NB4 (cell line): ENCODE measurements around the gene NCSTN.

Experiments
- DNase-seq: peaks from one replicate; pipeline ENCODE4 v3.0.0; 2010; ENCODE audit warnings: low read depth
- H3K4me3 ChIP-seq: one replicate; pipeline ENCODE4 v1.5.1; 2011; ENCODE audit warnings: mild to moderate bottlenecking, low read depth, low read length, moderate library complexity
- CTCF ChIP-seq: IDR thresholded peaks from one replicate; pipeline ENCODE4 v1.5.1; 2012; ENCODE audit warnings: low read depth, low read length
- MYC ChIP-seq: IDR thresholded peaks from 2 replicates; pipeline ENCODE4 v1.6.1; 2011; ENCODE audit warnings: low read depth, low read length
- POLR2A ChIP-seq: IDR thresholded peaks from 2 replicates; pipeline ENCODE4 v1.6.1; 2011; ENCODE audit warnings: mild to moderate bottlenecking; ENCODE audit not compliant: insufficient read length; ENCODE audit errors: extremely low read depth
- TF ChIP-seq, protein P1 (sequence below): IDR thresholded peaks from 2 replicates; pipeline ENCODE4 v1.6.1; 2011; ENCODE audit warnings: low read depth, low read length

Gene NCSTN

GRCh38 chr1:160342953-160343869 lies at the start of gene NCSTN, which contains the start of gene COPA:
TSS of gene NCSTN (plus strand) at chr1:160343383. CDS start at chr1:160343397, 14 bp downstream.
TSS of gene COPA (minus strand) at chr1:160343250. CDS start at chr1:160343170, 80 bp downstream.
- TF ChIP-seq POLR2A (peak; percentile 58), MYC (no peak; the same call in 1 of the 2 replicates), CTCF (no peak)
- TF ChIP-seq, protein P1, sequence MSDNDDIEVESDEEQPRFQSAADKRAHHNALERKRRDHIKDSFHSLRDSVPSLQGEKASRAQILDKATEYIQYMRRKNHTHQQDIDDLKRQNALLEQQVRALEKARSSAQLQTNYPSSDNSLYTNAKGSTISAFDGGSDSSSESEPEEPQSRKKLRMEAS: peak; percentile 33; the same call in 1 of the 2 replicates
- peak; percentile 96 for DNase-seq
- H3K4me3 ChIP-seq: peak within 1 kb of the TSS; percentile 97

DNA sequence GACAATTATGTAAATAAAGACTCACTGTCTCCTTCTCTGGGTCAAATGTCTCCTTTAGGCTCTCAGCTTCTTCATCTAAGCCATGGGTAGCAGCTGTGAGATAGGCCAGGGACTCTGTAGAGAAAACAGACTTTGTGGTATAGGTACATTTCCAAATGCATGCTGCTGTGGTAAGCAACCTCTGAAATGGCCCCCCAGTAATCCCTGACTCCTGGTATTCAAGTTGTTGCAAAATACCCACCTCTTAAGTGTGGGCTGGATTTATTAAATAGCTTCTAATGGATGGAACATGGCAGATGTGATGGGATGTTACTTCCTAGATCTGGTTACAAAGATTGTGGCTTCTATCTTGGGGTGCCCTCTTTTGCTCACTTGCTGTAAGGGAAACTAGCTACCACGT lies 47.1 kb upstream of the NCSTN start:
- no peak overlapping the region for H3K4me3 ChIP-seq
- TF ChIP-seq CTCF (no peak), POLR2A (no peak), MYC (no peak)
- TF ChIP-seq, protein P1: no peak
- DNase-seq: no peak

- no peak overlapping the region for H3K4me3 ChIP-seq
- no peak for DNase-seq
- TF ChIP-seq, protein P1: no peak
- no peak for TF ChIP-seq MYC
- TF ChIP-seq POLR2A: no peak
- no peak for TF ChIP-seq CTCF
These were observed 43.0 kb upstream of the NCSTN start for GRCh38 chr1:160300173-160300572.

DNA sequence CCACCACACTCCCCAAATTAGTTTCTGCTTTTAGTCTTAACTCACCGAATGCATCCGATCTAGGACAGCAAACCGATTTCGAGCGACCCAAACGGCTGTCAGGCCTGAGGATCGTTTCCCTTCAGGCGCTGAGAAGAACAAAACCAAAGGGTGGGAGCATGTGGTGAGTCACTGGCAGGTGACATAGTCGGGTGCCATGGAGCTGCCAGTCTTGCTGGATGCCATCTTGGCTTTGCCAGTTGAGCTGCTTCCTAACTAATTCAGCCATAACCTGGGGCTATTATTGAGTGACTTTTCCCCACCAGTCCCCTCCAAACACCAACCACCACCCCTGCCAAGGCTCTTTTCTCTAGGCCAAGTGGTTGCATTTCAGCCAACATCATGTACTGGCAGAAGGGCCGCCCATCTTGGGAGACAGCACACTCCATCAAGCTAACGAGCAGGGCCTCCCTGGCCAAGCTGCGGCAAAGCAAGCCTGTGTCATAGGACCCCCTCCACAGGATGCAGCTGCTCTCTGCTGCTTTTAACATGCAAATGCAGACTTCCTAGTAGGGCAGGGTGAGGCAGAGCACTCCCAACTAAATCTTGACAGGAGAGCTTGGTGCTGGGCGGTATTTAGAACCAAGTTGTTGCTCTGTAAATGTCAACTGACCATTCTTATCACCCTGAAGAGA lies 35.9 kb upstream of the NCSTN start:
- TF ChIP-seq POLR2A (no peak), CTCF (no peak), MYC (no peak)
- TF ChIP-seq, protein P1: no peak
- H3K4me3 ChIP-seq: no peak overlapping the region
- no peak for DNase-seq

- no peak for TF ChIP-seq MYC
- TF ChIP-seq POLR2A: no peak
- no peak for TF ChIP-seq CTCF
- TF ChIP-seq, protein P1: no peak
- no peak overlapping the region for H3K4me3 ChIP-seq
- no peak for DNase-seq
These were observed 34.6 kb upstream of the NCSTN start for GRCh38 chr1:160308451-160309184.
